Measurements from ENCODE around the gene LGALS1.

GRCh38 chr22:37631448-37632173, 43.8 kb upstream of the LGALS1 start:
- no peak for TF ChIP-seq GATA2 (IDR thresholded peaks at IDR 0.05; ENCODE audit: low read depth, low read length)
- TF ChIP-seq GATA3 (IDR thresholded peaks at IDR 0.05; ENCODE audit: low read depth, low read length): no peak
